SU-DHL-6 (cell line): ENCODE measurements around the gene SRSF7.

ENCODE experiments used
- H2AFZ ChIP-seq: fragments of 200-600 bp; sonication (generic); 2 replicates; pipeline ENCODE4 v1.6.1; 2014; ENCODE audit warnings: low read depth, mild to moderate bottlenecking, moderate library complexity, mixed read lengths, antibody characterized with exemption, low read length; ENCODE audit not compliant: severe bottlenecking
- H3F3A ChIP-seq: fragments of 200-600 bp; shearing (Covaris generic); 2 replicates; pipeline ENCODE4 v1.6.0; 2016; ENCODE audit warnings: antibody characterized with exemption, mild to moderate bottlenecking; ENCODE audit not compliant: insufficient read depth
- H3K27ac ChIP-seq: fragments of 200-600 bp; sonication (generic); 2 replicates; pipeline ENCODE4 v1.5.1; 2016; ENCODE audit warnings: low read depth, mild to moderate bottlenecking, low read length, moderate library complexity, mixed read lengths
- H3K27me3 ChIP-seq: fragments of 200-600 bp; sonication (generic), shearing (Covaris generic); 2 replicates; pipeline ENCODE4 v1.6.0; 2014; ENCODE audit warnings: mild to moderate bottlenecking, low read length
- H3K36me3 ChIP-seq: fragments of 200-600 bp; sonication (generic); 2 replicates; pipeline ENCODE4 v1.6.1; 2014; ENCODE audit warnings: mild to moderate bottlenecking, low read length, mixed read lengths
- H3K4me2 ChIP-seq: fragments of 300-600, 200-600 bp; shearing (Covaris generic), sonication (generic); 2 replicates; pipeline ENCODE4 v1.6.0; 2014; ENCODE audit warnings: low read length, low read depth, mild to moderate bottlenecking; ENCODE audit not compliant: poor library complexity, severe bottlenecking
- H3K4me3 ChIP-seq: fragments of 200-600 bp; sonication (generic); 2 replicates; pipeline ENCODE4 v1.5.1; 2014; ENCODE audit warnings: antibody characterized with exemption, low read length, mild to moderate bottlenecking, mixed read lengths; ENCODE audit not compliant: insufficient read depth, poor library complexity, severe bottlenecking
- H3K79me2 ChIP-seq: fragments of 200-600 bp; sonication (generic); 2 replicates; pipeline ENCODE4 v1.6.1; 2014; ENCODE audit warnings: mild to moderate bottlenecking, low read length, moderate library complexity; ENCODE audit not compliant: insufficient read depth
- H3K9ac ChIP-seq: fragments of 200-600 bp; sonication (generic); 2 replicates; pipeline ENCODE4 v1.7.0; 2014; ENCODE audit warnings: mild to moderate bottlenecking, low read length
- H3K9me2 ChIP-seq: fragments of 200-600 bp; sonication (generic); replicated peaks from 2 replicates; pipeline ENCODE4 v1.6.1; 2014; ENCODE audit warnings: low read length; ENCODE audit not compliant: insufficient read depth
- H3K9me3 ChIP-seq: fragments of 200-600 bp; sonication (generic); 2 replicates; pipeline ENCODE4 v1.6.1; 2014; ENCODE audit warnings: low read length, mixed read lengths; ENCODE audit not compliant: insufficient read depth
- H4K20me1 ChIP-seq: fragments of 200-600 bp; sonication (generic); 2 replicates; pipeline ENCODE4 v1.6.1; 2014; ENCODE audit warnings: low read depth, mild to moderate bottlenecking, antibody characterized with exemption, low read length, moderate library complexity, mixed read lengths
- CTCF ChIP-seq: fragments of 200-600 bp; sonication (generic); IDR thresholded peaks from one replicate; pipeline ENCODE4 v1.5.1; 2017; ENCODE audit warnings: antibody characterized with exemption, mild to moderate bottlenecking, low read length, moderate library complexity; ENCODE audit not compliant: insufficient read depth, poor library complexity, severe bottlenecking
- EZH2phosphoT487 ChIP-seq: fragments of 200-600 bp; sonication (generic), shearing (Covaris generic); conservative IDR thresholded peaks from 2 replicates; pipeline ENCODE4 v1.6.1; 2018; ENCODE audit warnings: mild to moderate bottlenecking, antibody characterized with exemption, low read length, moderate library complexity, mixed read lengths

Gene SRSF7

GRCh38 chr2:38743672-38744398 lies 7.3 kb downstream of the SRSF7 start:
- H3K27me3 ChIP-seq, result no peaks in the 10 kb centered on the region
- no peak overlapping the region for H3K9ac ChIP-seq
- H2AFZ ChIP-seq, result no peak overlapping the region
- no peak overlapping the region for H3K4me2 ChIP-seq
- H3K27ac ChIP-seq, result no peak overlapping the region
- H3K4me3 ChIP-seq, result no peak overlapping the region
- no peaks in the 10 kb centered on the region for H3K9me2 ChIP-seq
- peaks cover 83% of the 10 kb centered on the region for H3F3A ChIP-seq
- H3K79me2 ChIP-seq, result peaks cover 62% of the 10 kb centered on the region
- TF ChIP-seq EZH2phosphoT487, result no peak
- TF ChIP-seq CTCF, result no peak
- peaks cover 55% of the 10 kb centered on the region for H4K20me1 ChIP-seq
- peaks cover 57% of the 10 kb centered on the region for H3K36me3 ChIP-seq
- H3K9me3 ChIP-seq, result no peaks in the 10 kb centered on the region

DNA sequence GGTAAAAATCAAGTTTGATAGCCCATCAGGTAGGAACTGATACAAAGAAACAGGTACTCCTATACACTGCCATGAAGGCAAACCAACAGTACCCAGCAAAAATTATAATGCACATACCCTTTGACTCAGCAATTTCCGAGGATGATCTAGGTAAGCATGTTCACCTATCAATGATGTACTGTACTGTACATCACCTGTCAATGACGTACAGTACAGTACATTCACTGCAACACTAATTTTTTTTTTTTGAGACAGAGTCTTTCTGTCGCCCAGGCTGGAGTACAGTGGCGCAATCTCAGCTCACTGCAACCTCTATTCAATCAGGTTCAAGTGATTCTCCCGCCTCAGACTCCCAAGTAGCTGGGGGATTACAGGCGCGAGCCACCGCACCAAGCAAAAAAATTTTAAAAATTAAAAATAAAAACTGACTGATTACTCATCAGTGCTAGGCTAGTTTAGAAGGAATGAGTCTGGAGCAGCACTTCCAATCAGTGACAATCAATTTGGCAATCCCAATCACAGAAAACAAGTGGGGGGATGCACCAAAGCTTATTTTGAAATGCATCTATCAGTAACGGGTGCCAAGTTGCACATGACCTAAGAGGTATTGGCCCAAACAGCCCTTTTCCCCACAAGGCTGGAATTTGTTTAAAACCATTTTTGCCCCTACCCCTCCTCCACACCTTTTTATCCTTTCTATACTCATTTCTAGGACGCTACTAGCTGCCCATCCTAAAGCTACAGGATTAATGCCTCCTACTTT lies 8.2 kb downstream of the SRSF7 start:
- no peaks in the 10 kb centered on the region for H3K27me3 ChIP-seq
- H3K36me3 ChIP-seq, result peaks cover 51% of the 10 kb centered on the region
- no peaks in the 10 kb centered on the region for H3K9me2 ChIP-seq
- no peak overlapping the region for H3K9ac ChIP-seq
- no peak overlapping the region for H3K4me3 ChIP-seq
- H4K20me1 ChIP-seq, result peaks cover 46% of the 10 kb centered on the region
- H2AFZ ChIP-seq, result no peak overlapping the region
- no peak for TF ChIP-seq EZH2phosphoT487
- no peak for TF ChIP-seq CTCF
- H3F3A ChIP-seq, result peaks cover 75% of the 10 kb centered on the region
- H3K4me2 ChIP-seq, result no peak overlapping the region
- no peaks in the 10 kb centered on the region for H3K9me3 ChIP-seq
- H3K79me2 ChIP-seq, result peaks cover 53% of the 10 kb centered on the region
- no peak overlapping the region for H3K27ac ChIP-seq

DNA sequence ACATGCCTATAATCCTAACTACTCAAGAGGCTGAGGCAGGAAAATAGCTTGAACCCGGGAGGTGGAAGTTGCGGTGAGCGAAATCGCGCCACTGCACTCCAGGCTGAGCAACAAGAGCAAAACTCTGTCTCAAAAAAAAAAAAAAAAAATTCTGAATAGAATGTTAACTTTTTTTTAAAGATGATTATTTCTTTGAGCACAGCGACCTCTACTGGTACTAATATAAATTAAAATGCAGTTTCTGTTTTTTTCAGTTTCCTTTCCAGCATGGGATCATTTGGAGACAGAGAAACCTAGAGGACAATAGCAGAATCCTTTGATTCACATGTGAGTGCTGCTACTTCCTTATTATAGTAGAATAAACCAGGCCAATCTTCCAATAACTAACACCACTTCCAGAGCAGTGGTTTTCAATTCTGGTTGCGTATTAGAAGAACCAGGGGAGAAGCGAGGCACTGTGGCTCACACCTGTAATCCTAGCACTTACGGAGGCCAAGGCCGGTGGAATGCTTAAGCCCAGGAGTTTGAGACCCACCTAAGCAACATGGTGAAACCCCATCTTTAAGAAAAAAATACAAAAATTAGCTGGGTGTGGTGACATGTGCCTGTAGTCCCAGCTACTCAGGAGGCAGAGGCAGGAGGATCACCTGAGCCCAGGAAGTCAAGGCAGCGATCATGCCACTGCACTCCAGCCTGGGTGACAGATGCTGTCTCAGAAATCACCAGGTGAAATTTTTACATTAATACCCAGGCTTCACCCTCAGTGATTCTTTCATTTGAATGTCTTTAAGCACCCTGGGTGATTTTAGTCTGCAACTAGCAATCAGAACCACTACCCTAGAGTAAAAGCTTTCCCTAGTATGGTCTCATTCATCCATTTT lies 10.1 kb downstream of the SRSF7 start:
- Histone ChIP-seq H3K9me3 (no peaks in the 10 kb centered on the region), H3K36me3 (peaks cover 33% of the 10 kb centered on the region), H3K9me2 (no peaks in the 10 kb centered on the region), H4K20me1 (peaks cover 27% of the 10 kb centered on the region), H2AFZ (no peak overlapping the region), H3K9ac (no peak overlapping the region), H3F3A (peaks cover 56% of the 10 kb centered on the region), H3K27me3 (no peaks in the 10 kb centered on the region), H3K4me2 (no peak overlapping the region), H3K27ac (no peak overlapping the region), H3K79me2 (peaks cover 34% of the 10 kb centered on the region), H3K4me3 (no peak overlapping the region)
- TF ChIP-seq EZH2phosphoT487 (no peak), CTCF (no peak)
